Upper lobe of left lung (tissue), 4 donors: ENCODE measurements around the gene MRM3.

Source experiments
- CTCF ChIP-seq, 6 experiments: fragments of 450-650 bp in 4 of 6; fragments of 200-600 bp in 2 of 6; sonication (generic) in 2 of 6; IDR thresholded peaks; one replicate each; pipeline ENCODE4 v1.5.1; 2016 to 2019; ENCODE audit warnings: antibody characterized with exemption in 6 of 6
- EP300 ChIP-seq, 4 donors: sonication (generic); formaldehyde crosslinking; IDR thresholded peaks; one replicate each; pipeline ENCODE4 v1.5.1; 2017; ENCODE audit warnings: antibody characterized with exemption in 4 of 4, control low read depth in 2 of 4
- POLR2A ChIP-seq, 4 donors: fragments of 450-650 bp; IDR thresholded peaks; one replicate each; pipeline ENCODE4 v1.5.1; 2016 to 2017; ENCODE audit warnings: antibody characterized with exemption in 4 of 4, mild to moderate bottlenecking in 2 of 4
- POLR2AphosphoS5 ChIP-seq, 2 donors: sonication (generic); formaldehyde crosslinking; IDR thresholded peaks; one replicate each; pipeline ENCODE4 v1.5.1; 2017; ENCODE audit warnings: antibody characterized with exemption in 2 of 2

GRCh38 chr17:740240-741017, 41.7 kb upstream of the MRM3 start:
- TF ChIP-seq CTCF (IDR thresholded peaks at IDR 0.05), result no peak
- no peak for TF ChIP-seq POLR2A (IDR thresholded peaks at IDR 0.05)
- no peak for TF ChIP-seq EP300 (IDR thresholded peaks at IDR 0.05)
- TF ChIP-seq POLR2AphosphoS5 (IDR thresholded peaks at IDR 0.05), result no peak
